ENCODE measurements around the gene PPFIA3.

PPFIA3 gene

GRCh38 chr19:49182848-49183375 lies 63.6 kb downstream of the PPFIA3 start:
- DNase-seq (ENCODE audit: low spot score) = no peak

- no peak for DNase-seq (ENCODE audit: low spot score)
Measured at GRCh38 chr19:49186108-49186507, 66.8 kb downstream of the PPFIA3 start.

GRCh38 chr19:49188626-49189200 lies 69.4 kb downstream of the PPFIA3 start:
- DNase-seq (ENCODE audit: low spot score) = no peak

GRCh38 chr19:49189259-49189658 lies 69.9 kb downstream of the PPFIA3 start:
- no peak for DNase-seq (ENCODE audit: low spot score)

- DNase-seq (ENCODE audit: low spot score) = no peak
Measured at GRCh38 chr19:49190781-49191180, 71.4 kb downstream of the PPFIA3 start.

- no peak for DNase-seq (ENCODE audit: low spot score)
Measured at GRCh38 chr19:49193822-49194394, 74.6 kb downstream of the PPFIA3 start.

GRCh38 chr19:49194408-49194807 lies 75.1 kb downstream of the PPFIA3 start:
- DNase-seq (ENCODE audit: low spot score) = no peak

- no peak for DNase-seq (ENCODE audit: low spot score)
Measured at GRCh38 chr19:49196527-49197240, 77.3 kb downstream of the PPFIA3 start.

GRCh38 chr19:49200238-49200862 lies 81.0 kb downstream of the PPFIA3 start:
- no peak for DNase-seq (ENCODE audit: low spot score)

All from Ammon's horn (tissue), 1 donor.